ENCODE results near the gene SVOP. TPM values are rescaled to one million over a fixed set of nuclear protein-coding genes. Genes with fewer than 3 reads are reported as not detected.
"Not testable (repeated sequence)": the region's sequence is repeated elsewhere in the genome, so short reads cannot be mapped to it uniquely, and the experiment has no call there.

Gene SVOP
- total RNA-seq, 6 experiments from 2014 or later: not detected

DNA sequence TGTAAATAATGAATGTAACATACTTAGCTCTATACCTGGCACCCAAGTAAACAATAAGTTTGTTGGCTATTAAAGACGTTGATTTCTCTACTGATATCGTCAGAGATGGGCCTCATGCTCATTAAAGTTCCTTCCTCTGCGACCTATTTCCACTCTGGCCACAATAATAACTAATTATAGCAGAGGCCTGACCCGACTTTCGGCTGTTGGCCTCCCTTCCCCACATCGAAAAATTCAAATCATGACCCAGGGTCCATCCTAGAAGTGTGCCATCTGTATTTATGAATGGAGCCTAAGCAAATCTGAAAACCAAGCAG, 31.2 kb upstream of the SVOP start:
- Histone ChIP-seq H3K4me1 (peaks cover 0 to 33% (median 12%) of the 10 kb centered on the region in 4 donors), H3K27ac (peak overlapping the region; percentile 92 to 96 (median 94)), H3K9me3 (no peaks in the 10 kb centered on the region), H3K27me3 (no peaks in the 10 kb centered on the region), H3K36me3 (no peaks in the 10 kb centered on the region), H3K4me3 (peak overlapping the region; percentile 75 to 97 (median 96))
- ATAC-seq (no peak), DNase-seq (no peak)
- TF ChIP-seq, protein P1, sequence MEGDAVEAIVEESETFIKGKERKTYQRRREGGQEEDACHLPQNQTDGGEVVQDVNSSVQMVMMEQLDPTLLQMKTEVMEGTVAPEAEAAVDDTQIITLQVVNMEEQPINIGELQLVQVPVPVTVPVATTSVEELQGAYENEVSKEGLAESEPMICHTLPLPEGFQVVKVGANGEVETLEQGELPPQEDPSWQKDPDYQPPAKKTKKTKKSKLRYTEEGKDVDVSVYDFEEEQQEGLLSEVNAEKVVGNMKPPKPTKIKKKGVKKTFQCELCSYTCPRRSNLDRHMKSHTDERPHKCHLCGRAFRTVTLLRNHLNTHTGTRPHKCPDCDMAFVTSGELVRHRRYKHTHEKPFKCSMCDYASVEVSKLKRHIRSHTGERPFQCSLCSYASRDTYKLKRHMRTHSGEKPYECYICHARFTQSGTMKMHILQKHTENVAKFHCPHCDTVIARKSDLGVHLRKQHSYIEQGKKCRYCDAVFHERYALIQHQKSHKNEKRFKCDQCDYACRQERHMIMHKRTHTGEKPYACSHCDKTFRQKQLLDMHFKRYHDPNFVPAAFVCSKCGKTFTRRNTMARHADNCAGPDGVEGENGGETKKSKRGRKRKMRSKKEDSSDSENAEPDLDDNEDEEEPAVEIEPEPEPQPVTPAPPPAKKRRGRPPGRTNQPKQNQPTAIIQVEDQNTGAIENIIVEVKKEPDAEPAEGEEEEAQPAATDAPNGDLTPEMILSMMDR (IDR thresholded peaks at IDR 0.05): no peak
- TF ChIP-seq POLR2A (IDR thresholded peaks at IDR 0.05): no peak
- intact Hi-C loops (cut with DNase I): loop anchor here in 1 of 2 donors (5.0 kb wide), 1 partner anchor 40 kb away; the partner anchor contains the start of gene ALKBH2
- WGBS (ENCODE audit: insufficient coverage, low coverage, low lambda C conversion rate, missing lambda C conversion rate): 3% methylated on average over 6 of the region's 6 CpGs

DNA sequence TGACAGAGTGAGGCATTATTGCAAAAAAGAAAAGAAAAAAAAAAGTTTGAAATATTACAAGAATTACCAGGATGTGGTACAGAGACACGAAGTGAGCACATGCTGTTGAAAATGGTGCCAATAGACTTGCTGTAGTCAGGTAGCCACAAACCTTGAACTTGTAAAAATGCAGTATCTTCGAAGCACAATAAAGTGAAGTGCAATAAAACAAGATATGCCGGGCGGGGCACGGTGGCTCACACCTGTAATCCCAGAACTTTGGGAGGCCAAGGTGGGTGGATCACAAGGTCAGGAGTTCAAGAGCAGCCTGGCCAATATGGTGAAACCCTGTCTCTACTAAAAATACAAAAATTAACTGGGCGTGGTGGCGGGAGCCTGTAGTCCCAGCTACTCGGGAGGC, 28.9 kb upstream of the SVOP start:
- not testable (repeated sequence) for H3K36me3 ChIP-seq, ATAC-seq, H3K27me3 ChIP-seq, DNase-seq, H3K9me3 ChIP-seq, H3K4me3 ChIP-seq, H3K27ac ChIP-seq
- WGBS (ENCODE audit: insufficient coverage, low coverage, low lambda C conversion rate, missing lambda C conversion rate): 80% methylated on average over 8 of the region's 8 CpGs
- peaks cover 0 to 15% (median 4%) of the 10 kb centered on the region in 4 donors for H3K4me1 ChIP-seq
- intact Hi-C loops (cut with DNase I): loop anchor here in 1 of 2 donors (5.0 kb wide), 1 partner anchor 43 kb away; the partner anchor contains the start of gene ALKBH2

DNA sequence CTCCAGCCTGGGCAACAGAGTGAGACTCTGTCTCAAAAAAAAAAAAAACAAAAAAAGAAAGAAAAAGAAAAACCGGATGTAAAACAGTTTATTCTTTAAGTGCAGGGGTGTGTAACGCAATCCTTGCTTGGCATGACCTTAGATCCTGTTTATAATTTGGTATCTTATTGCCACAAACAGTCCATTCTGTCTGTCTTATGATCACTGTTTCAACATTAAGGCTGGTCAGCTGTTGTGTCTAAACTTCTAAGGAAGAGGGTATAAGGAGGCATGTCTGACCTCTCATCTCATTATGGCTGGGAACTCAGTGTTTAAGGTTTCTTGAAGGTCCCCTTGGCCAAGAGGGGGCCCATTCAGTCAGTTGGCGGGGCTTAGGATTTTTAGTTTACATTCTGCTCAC, 27.8 kb upstream of the SVOP start:
- ATAC-seq; H3K4me3 ChIP-seq; DNase-seq; H3K27ac ChIP-seq; H3K27me3 ChIP-seq; H3K9me3 ChIP-seq; intact Hi-C loops (cut with DNase I); H3K36me3 ChIP-seq; H3K4me1 ChIP-seq: not testable (repeated sequence)
- WGBS (ENCODE audit: insufficient coverage, low coverage, low lambda C conversion rate, missing lambda C conversion rate): 73% methylated on average over 3 of the region's 3 CpGs

DNA sequence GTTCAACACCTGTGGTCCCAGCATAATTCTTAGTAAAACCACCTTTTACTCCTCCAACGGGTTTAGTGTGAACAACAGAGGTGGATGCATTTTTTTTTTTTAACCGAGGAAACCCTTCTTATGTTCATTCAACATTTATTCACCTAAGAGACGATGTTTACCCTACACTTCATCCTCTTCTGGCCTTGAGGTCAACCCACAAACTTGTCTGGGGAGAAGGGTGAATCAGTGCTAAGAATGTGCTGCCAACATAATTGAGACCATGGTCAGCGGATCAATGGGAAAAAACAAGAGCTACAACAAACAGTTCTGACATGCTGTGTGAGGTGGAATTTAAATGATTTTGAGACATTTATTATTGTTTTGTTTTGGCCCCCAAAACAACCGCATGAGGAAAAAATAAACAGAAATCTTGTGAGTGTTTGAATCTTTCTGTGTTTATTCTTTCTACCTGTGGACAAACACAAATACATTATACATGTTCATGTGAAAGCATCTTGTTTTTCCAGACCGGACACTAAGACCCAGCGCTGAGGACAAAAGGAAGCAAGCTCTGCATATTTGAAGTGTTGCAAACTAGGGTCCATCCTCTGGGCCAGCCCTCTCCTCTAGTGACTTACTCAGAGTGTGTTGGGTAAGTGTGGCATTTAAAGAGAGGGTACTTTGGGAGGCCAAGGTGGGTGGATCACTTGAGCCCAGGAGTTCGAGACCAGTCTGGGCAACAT, 26.4 kb upstream of the SVOP start:
- Histone ChIP-seq H3K27me3 (no peaks in the 10 kb centered on the region), H3K9me3 (no peaks in the 10 kb centered on the region), H3K4me3 (no peak overlapping the region), H3K36me3 (no peaks in the 10 kb centered on the region), H3K4me1 (peaks cover 0 to 5% (median 0%) of the 10 kb centered on the region in 4 donors), H3K27ac (no peak overlapping the region)
- 65% methylated on average over 8 of the region's 8 CpGs for WGBS (ENCODE audit: insufficient coverage, low coverage, low lambda C conversion rate, missing lambda C conversion rate)
- ATAC-seq (no peak), DNase-seq (no peak)
- intact Hi-C loops (cut with DNase I): no loop called here
- no peak for TF ChIP-seq POLR2A (IDR thresholded peaks at IDR 0.05)
- TF ChIP-seq, protein P1 (IDR thresholded peaks at IDR 0.05): no peak

DNA sequence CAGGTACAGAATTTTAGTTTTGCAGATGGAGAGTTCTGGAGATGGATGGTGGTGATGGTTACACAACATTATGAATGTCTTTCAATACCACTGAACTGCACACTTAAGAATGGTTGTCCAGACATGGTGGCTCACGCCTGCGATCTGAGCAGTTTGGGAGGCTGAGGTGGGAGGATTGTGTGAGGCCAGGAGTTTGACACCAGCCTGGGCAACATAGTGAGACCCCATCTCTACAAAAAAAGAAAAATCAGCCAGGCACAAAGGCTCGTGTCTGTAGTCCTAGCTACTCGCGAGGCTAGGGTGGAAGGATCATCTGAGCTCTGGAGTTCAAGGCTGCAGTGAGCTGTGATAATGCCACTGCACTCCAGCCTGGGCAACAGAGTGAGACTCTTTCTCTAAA, 23.4 kb upstream of the SVOP start:
- ATAC-seq: no peak
- WGBS (ENCODE audit: insufficient coverage, low coverage, low lambda C conversion rate, missing lambda C conversion rate): 84% methylated on average over 5 of the region's 5 CpGs
- no peak overlapping the region for H3K27ac ChIP-seq

More for the DNA sequence above, 23.4 kb upstream of the SVOP start:
- H3K4me3 ChIP-seq: no peak overlapping the region
- no peak for TF ChIP-seq POLR2A (IDR thresholded peaks at IDR 0.05)
- TF ChIP-seq, protein P1 (IDR thresholded peaks at IDR 0.05): no peak
- H3K9me3 ChIP-seq: no peaks in the 10 kb centered on the region
- no peaks in the 10 kb centered on the region for H3K4me1 ChIP-seq
- H3K27me3 ChIP-seq: no peaks in the 10 kb centered on the region
- H3K36me3 ChIP-seq: no peaks in the 10 kb centered on the region
- DNase-seq: no peak
- intact Hi-C loops (cut with DNase I): no loop called here
